Natural killer cell (primary cell): ENCODE measurements around the gene FTSJ3. TPM values are rescaled to one million over a fixed set of nuclear protein-coding genes. Genes with fewer than 3 reads are reported as not detected.

Source experiments
- ATAC-seq, 3 donors: fragments of 150-1000 bp in 2 of 3; fragments of 200-7000 bp in 1 of 3; cut with Tn5 transposase; 1 replicate in 1 of 3; 2 replicates in 2 of 3; pipeline ENCODE4 v1.10.0; 2021; ENCODE audit warnings: mild to moderate bottlenecking in 2 of 3, moderate library complexity in 2 of 3
- DNase-seq, 2 donors: peaks; one replicate each; pipeline versions ENCODE4 v3.0.0 to v3.0.0-alpha.2; 2013 to 2021; ENCODE audit warnings: mixed read lengths in 1 of 2
- H3K27ac ChIP-seq: one replicate; pipeline ENCODE4 v1.5.1; 2013; ENCODE audit warnings: mild to moderate bottlenecking, low read length
- H3K27me3 ChIP-seq: one replicate; pipeline ENCODE4 v1.6.1; 2013; ENCODE audit warnings: low read length; ENCODE audit not compliant: control insufficient read depth, insufficient read depth
- H3K36me3 ChIP-seq: one replicate; pipeline ENCODE4 v1.6.1; 2013; ENCODE audit warnings: low read length; ENCODE audit not compliant: control insufficient read depth, insufficient read depth
- H3K4me1 ChIP-seq: one replicate; pipeline ENCODE4 v1.6.1; 2013; ENCODE audit warnings: low read length; ENCODE audit not compliant: control insufficient read depth, insufficient read depth
- H3K4me3 ChIP-seq: one replicate; pipeline ENCODE4 v1.5.1; 2013; ENCODE audit warnings: low read length
- H3K9me3 ChIP-seq: one replicate; pipeline ENCODE4 v1.6.1; 2013; ENCODE audit warnings: low read length; ENCODE audit not compliant: control insufficient read depth, insufficient read depth
- H3K27ac Mint-ChIP-seq, 2 donors: one replicate each; pipeline ENCODE4 v1.8.0; 2022; ENCODE audit warnings: mild to moderate bottlenecking in 2 of 2, mixed read lengths in 2 of 2, moderate library complexity in 1 of 2
- H3K27me3 Mint-ChIP-seq, 2 donors: one replicate each; pipeline ENCODE4 v1.8.0; 2022; ENCODE audit warnings: low read depth in 2 of 2, mixed read lengths in 2 of 2
- H3K36me3 Mint-ChIP-seq: one replicate; pipeline ENCODE4 v1.8.0; 2022; ENCODE audit warnings: mixed read lengths
- H3K4me1 Mint-ChIP-seq, 2 donors: one replicate each; pipeline ENCODE4 v1.8.0; 2022; ENCODE audit warnings: mixed read lengths in 2 of 2
- H3K4me3 Mint-ChIP-seq: one replicate; pipeline ENCODE4 v1.8.0; 2022; ENCODE audit warnings: mild to moderate bottlenecking, moderate library complexity, mixed read lengths
- H3K9me3 Mint-ChIP-seq, 2 donors: one replicate each; pipeline ENCODE4 v1.8.0; 2022; ENCODE audit warnings: mixed read lengths in 2 of 2
- WGBS: methylation state at CpG from one replicate; pipeline ENCODE4 v1.1.7; 2013; ENCODE audit warnings: missing lambda C conversion rate; ENCODE audit not compliant: insufficient coverage; 5-methylcytosine and 5-hydroxymethylcytosine counted together
- intact Hi-C: fragments of 100-400 bp; cut with micrococcal nuclease; formaldehyde crosslinking; loops from one replicate; pipeline ENCODE4 v1.14.2; 2022
- total RNA-seq, 4 donors: library from RNA; stranded (reverse); fragments of 120-200 nt in 1 of 4; gene quantifications; one replicate each; pipeline versions ENCODE4 v1.2.3 to v1.2.4, GENCODE V29; 2013 to 2022
- TF ChIP-seq, protein P1 (sequence below): fragments of 200-600 bp; IDR thresholded peaks from one replicate; pipeline ENCODE4 v1.8.0; 2022; ENCODE audit warnings: antibody characterized with exemption

Gene FTSJ3
- total RNA-seq, 3 donors from 2014 or later (not counting 1 experiment from before 2014, with no cell fraction given), result 35.2 to 53.5 (median 51.6) TPM

DNA sequence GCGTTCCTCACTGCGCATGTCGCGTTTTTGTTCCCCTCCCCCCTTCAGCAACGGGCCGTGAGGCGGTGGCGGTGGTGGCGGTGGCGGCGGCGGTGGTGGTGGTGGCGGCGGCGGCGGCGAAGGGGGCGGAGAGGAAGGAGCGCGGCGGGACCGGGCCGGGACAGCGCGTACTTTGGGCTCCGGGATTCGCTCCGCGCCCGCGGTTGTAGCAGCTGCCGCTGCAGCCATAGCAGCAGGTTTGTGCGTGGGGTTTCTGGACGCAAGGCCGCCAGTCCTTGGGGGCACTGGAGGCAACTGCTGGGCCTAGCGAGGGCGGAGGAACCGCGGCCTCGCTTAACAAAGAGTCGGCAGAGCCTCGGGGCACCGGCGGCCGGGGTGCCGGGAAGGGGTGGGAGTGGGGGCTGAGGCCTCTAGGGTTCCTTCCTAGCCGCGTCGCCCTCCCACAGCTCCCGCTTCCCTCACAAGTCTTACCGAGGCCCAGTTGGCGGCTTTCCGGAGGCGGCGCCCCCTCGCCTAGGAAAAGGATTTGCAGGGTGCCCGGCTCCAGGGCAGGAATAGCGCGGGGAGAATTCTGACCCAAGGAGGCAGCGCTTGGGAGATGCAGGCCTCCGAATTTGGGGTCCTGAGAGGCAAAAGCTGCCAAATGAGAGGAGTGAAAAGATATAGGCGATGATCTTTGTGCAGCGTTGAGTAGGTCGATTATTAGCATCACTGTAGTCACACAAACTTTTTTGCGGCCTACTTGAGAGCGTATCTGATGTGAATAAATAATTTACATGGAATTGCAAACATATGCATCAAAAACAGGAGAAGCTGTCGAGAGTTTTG, 53.1 kb downstream of the FTSJ3 start, which contains the start of gene DDX42:
TSS of gene DDX42 (plus strand) at position 30 of the 828 bp plus-strand sequence. CDS start 12,880 bp downstream, outside the sequence.
- Mint-ChIP-seq H3K27ac (peak within 1 kb of the TSS; percentile 98 to 99), H3K36me3 (no peaks in the 10 kb centered on the region), H3K27me3 (no peaks in the 10 kb centered on the region), H3K4me3 (peak within 1 kb of the TSS; percentile 95), H3K9me3 (no peaks in the 10 kb centered on the region), H3K4me1 (peaks cover 51 to 62% of the 10 kb centered on the region in 2 donors)
- WGBS, result under 1% methylated on average over 51 of the region's 67 CpGs
- TF ChIP-seq, protein P1, sequence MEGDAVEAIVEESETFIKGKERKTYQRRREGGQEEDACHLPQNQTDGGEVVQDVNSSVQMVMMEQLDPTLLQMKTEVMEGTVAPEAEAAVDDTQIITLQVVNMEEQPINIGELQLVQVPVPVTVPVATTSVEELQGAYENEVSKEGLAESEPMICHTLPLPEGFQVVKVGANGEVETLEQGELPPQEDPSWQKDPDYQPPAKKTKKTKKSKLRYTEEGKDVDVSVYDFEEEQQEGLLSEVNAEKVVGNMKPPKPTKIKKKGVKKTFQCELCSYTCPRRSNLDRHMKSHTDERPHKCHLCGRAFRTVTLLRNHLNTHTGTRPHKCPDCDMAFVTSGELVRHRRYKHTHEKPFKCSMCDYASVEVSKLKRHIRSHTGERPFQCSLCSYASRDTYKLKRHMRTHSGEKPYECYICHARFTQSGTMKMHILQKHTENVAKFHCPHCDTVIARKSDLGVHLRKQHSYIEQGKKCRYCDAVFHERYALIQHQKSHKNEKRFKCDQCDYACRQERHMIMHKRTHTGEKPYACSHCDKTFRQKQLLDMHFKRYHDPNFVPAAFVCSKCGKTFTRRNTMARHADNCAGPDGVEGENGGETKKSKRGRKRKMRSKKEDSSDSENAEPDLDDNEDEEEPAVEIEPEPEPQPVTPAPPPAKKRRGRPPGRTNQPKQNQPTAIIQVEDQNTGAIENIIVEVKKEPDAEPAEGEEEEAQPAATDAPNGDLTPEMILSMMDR, result no peak
- no peaks in the 10 kb centered on the region for H3K27me3 ChIP-seq
- no peaks in the 10 kb centered on the region for H3K9me3 ChIP-seq
- H3K4me3 ChIP-seq, result peak within 1 kb of the TSS; percentile 88
- peaks cover 22% of the 10 kb centered on the region for H3K4me1 ChIP-seq
- H3K27ac ChIP-seq, result peak within 1 kb of the TSS; percentile 94
- H3K36me3 ChIP-seq, result peaks cover 10% of the 10 kb centered on the region
- intact Hi-C loops, result loop anchor here (5.0 kb wide), 2 partner anchors 152 to 733 kb away; partner anchors contain the start of genes CEP95, DDX5 and MAP3K3
- DNase-seq (no peak), ATAC-seq (peak; percentile 3 to 11 (median 9))

DNA sequence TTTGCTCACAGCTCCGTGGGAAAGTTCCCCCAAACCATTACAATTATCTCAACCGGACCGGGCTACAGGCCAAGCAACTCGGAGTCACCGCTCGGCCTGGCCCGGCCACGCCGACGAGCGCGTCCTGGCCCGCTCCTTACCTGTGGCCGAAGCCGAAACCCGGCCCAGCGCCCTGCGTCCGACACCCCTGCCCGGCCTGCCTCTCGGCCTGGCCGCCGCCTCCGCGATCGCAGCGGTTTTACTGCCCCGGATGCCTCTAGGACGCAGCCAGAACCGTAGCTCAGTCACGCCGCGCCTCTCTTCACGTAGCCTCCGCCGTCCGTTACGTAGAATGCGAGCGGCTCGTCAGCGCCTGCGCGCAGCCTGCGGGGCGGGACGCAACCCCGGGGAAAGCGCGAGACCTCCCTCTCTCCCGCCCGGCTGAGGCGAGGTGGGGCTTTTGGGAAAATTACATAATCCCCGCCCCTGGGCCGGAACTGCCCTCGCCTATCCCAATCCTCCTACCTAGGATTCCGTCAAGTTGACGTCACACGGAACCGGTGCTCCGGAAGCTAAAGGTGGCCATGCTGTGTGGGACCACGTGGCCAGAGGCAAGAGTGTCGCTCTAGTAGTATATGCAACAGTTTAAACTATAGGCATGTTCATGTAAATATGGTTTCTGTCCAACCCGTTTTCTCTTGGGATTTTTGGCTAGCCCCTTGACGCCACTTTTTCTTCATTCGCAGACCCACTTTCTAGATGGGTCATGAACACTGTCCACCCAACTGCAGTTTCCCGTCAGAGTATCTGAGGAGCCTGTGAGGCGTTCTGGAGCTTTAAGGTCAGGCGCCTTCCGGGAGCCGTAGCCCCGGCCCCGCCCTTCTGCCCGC, 54.0 kb downstream of the FTSJ3 start, which contains the start of gene CCDC47:
TSS of gene CCDC47 (minus strand) at position 326 of the 869 bp plus-strand sequence. CDS start 7,422 bp downstream, outside the sequence.
- Histone ChIP-seq H3K4me1 (peaks cover 22% of the 10 kb centered on the region), H3K4me3 (peak within 1 kb of the TSS; percentile 88), H3K9me3 (no peaks in the 10 kb centered on the region), H3K36me3 (peaks cover 9% of the 10 kb centered on the region), H3K27ac (peak within 1 kb of the TSS; percentile 94), H3K27me3 (no peaks in the 10 kb centered on the region)
- TF ChIP-seq, protein P1, result no peak
- under 1% methylated on average over 71 of the region's 74 CpGs for WGBS
- Mint-ChIP-seq H3K9me3 (no peaks in the 10 kb centered on the region), H3K4me1 (peaks cover 51 to 65% of the 10 kb centered on the region in 2 donors), H3K27ac (peak within 1 kb of the TSS; percentile 98 to 99), H3K27me3 (no peaks in the 10 kb centered on the region), H3K4me3 (peak within 1 kb of the TSS; percentile 95), H3K36me3 (no peaks in the 10 kb centered on the region)
- ATAC-seq (peak; percentile 81 to 94 (median 84)), DNase-seq (peak; percentile 93 to 99)
- intact Hi-C loops, result loop anchor here (1.0 to 5.0 kb wide), 6 partner anchors 32 to 734 kb away; partner anchors contain the start of genes CEP95, DDX5, FTSJ3 and MAP3K3

DNA sequence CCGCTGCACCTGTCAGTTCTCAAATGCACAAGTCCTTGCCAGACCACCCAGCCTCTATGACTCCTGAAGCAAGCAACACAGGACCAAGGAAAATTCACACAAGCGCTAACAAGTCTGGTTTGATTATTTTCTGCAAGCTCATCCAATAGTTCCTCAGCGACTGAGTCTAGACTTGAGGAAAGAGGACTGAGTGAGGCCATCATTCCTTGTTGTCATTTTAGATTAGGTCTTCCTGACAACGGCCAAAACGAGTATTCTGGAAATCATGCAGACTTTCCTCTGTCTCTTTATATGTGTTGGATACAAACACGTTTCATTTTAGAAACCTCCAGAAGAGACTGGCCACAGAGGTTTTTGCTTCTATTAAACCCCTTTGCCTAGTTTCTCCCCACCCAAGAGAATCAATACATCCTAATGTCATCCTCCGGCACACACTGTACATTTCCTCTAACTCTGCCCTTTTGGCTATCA, 54.6 kb downstream of the FTSJ3 start:
- H3K27me3 ChIP-seq, result no peaks in the 10 kb centered on the region
- H3K4me1 ChIP-seq, result peaks cover 22% of the 10 kb centered on the region
- H3K36me3 Mint-ChIP-seq, result no peaks in the 10 kb centered on the region
- peak overlapping the region; percentile 94 for H3K27ac ChIP-seq
- WGBS, result 7% methylated on average over 7 of the region's 7 CpGs
- H3K27me3 Mint-ChIP-seq, result no peaks in the 10 kb centered on the region
- DNase-seq, result peak in 1 of 2 donors; percentile 42
- H3K9me3 ChIP-seq, result no peaks in the 10 kb centered on the region
- H3K4me1 Mint-ChIP-seq, result peaks cover 48 to 65% of the 10 kb centered on the region in 2 donors
- peaks cover 10% of the 10 kb centered on the region for H3K36me3 ChIP-seq
- peak overlapping the region; percentile 88 for H3K4me3 ChIP-seq
- intact Hi-C loops, result loop anchor here (1.0 to 5.0 kb wide), 6 partner anchors 32 to 734 kb away; partner anchors contain the start of genes CEP95, DDX5, FTSJ3 and MAP3K3
- peak overlapping the region; percentile 95 for H3K4me3 Mint-ChIP-seq
- peak overlapping the region; percentile 98 to 99 for H3K27ac Mint-ChIP-seq
- H3K9me3 Mint-ChIP-seq, result no peaks in the 10 kb centered on the region
- TF ChIP-seq, protein P1, result no peak
- no peak for ATAC-seq

Other genes with a start within 250 kb of the FTSJ3 start
- 10 to 100 TPM in 1 of 3 donors, 1 to 10 TPM in 2; 7.1 to 10.9 (median 9.2) TPM for gene TACO1, start 226.8 kb downstream of the FTSJ3 start, total RNA-seq
- 10 to 100 TPM; 82.0 to 89.2 (median 88.5) TPM for gene MAP3K3, start 205.2 kb downstream of the FTSJ3 start, total RNA-seq
- gene LIMD2, start 127.5 kb downstream of the FTSJ3 start, total RNA-seq, result 100 to 1,000 TPM; 513 to 546 (median 524) TPM
- 10 to 100 TPM; 72.6 to 83.1 (median 78.2) TPM for gene STRADA, start 85.9 kb downstream of the FTSJ3 start, total RNA-seq
- 10 to 100 TPM; 37.9 to 45.2 (median 41.7) TPM for gene CCDC47, start 54.1 kb downstream of the FTSJ3 start, total RNA-seq
- 100 to 1,000 TPM in 2 of 3 donors, 10 to 100 TPM in 1; 80.1 to 127 (median 110) TPM for gene DDX42, start 53.5 kb downstream of the FTSJ3 start, total RNA-seq
- 100 to 1,000 TPM in 2 of 3 donors, 10 to 100 TPM in 1; 91.3 to 114 (median 100) TPM for gene PSMC5, start 232 bp downstream of the FTSJ3 start, total RNA-seq
- 100 to 1,000 TPM; 131 to 162 (median 139) TPM for gene SMARCD2, start 15.0 kb upstream of the FTSJ3 start, total RNA-seq
- not detected for gene CSH2, start 46.0 kb upstream of the FTSJ3 start, total RNA-seq
- gene GH2, start 54.3 kb upstream of the FTSJ3 start, total RNA-seq, result not detected
- not detected for gene CSH1, start 68.9 kb upstream of the FTSJ3 start, total RNA-seq
- not detected for gene CSHL1, start 83.6 kb upstream of the FTSJ3 start, total RNA-seq
- not detected for gene GH1, start 91.2 kb upstream of the FTSJ3 start, total RNA-seq
- 10 to 100 TPM; 26.9 to 28.9 (median 27.2) TPM for gene CD79B, start 104.7 kb upstream of the FTSJ3 start, total RNA-seq
- gene SCN4A, start 145.3 kb upstream of the FTSJ3 start, total RNA-seq, result under 1 TPM; 0.10 to 0.14 (median 0.14) TPM
- gene PRR29, start 170.7 kb upstream of the FTSJ3 start, total RNA-seq, result 1 to 10 TPM in 2 of 3 donors, under 1 TPM in 1; 0.92 to 1.6 (median 1.6) TPM
- 10 to 100 TPM; 73.2 to 91.0 (median 78.0) TPM for gene ICAM2, start 193.0 kb upstream of the FTSJ3 start, total RNA-seq